ENCODE measurements around the gene TAX1BP3. TPM values are rescaled to one million over a fixed set of nuclear protein-coding genes. Genes with fewer than 3 reads are reported as not detected.

Gene TAX1BP3
- total and polyA plus RNA-seq, 2 of the 4 experiments (the other 2 are of a cell fraction) = 146 to 176 TPM

DNA sequence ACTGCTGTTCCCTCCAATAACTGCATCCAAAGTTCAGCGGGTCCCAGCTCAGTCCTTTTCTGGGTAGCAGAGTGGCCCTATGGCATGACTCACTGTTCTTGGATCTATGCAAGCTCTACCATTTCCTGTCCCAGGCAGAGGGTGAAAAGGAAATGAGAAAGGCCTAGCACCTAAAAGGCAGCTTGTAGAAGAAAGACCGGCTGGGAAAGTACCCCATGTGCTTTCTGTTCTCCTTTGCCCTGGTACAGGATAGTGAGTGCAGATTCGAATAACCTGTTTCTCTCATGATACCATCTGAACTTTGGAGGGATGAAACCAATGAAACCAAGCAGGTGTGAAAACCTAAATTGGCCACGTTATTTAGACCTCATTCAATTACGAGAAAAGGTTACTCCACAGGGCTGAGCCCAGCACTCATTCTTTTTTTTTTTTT lies 42.6 kb upstream of the TAX1BP3 start:
- no peak overlapping the region for H2AFZ ChIP-seq (replicated peaks; ENCODE audit: low read length, poor library complexity)
- H3K23ac ChIP-seq (ENCODE audit: low read depth, low read length) = no peak overlapping the region
- dilution Hi-C loops (cut with HindIII; ENCODE audit: low sequenced_read_pairs, unreplicated experiment) (no loop called here), in situ Hi-C loops (cut with MboI; ENCODE audit: low sequenced_read_pairs) (no loop called here), intact Hi-C loops (cut with micrococcal nuclease) (no loop called here)
- H4K20me1 ChIP-seq (ENCODE audit: insufficient read depth, low read length) = no peaks in the 10 kb centered on the region
- H3K9me1 ChIP-seq (ENCODE audit: insufficient read depth, low read length) = no peaks in the 10 kb centered on the region; the same call in 1 of the 2 replicates
- DNase-seq (peak; percentile 71), ATAC-seq (ENCODE audit: low read depth) (peak; percentile 67)
- H3K9ac ChIP-seq (ENCODE audit: low read depth, low read length) = no peak overlapping the region
- H2AK9ac ChIP-seq (replicated peaks; ENCODE audit: low read depth, low read length, poor library complexity) = no peak overlapping the region
- no peak overlapping the region for H2BK15ac ChIP-seq (ENCODE audit: low read depth, low read length)
- peak overlapping the region; percentile 2; the same call in 1 of the 2 replicates for H4K5ac ChIP-seq (ENCODE audit: low read depth, low read length)
- no peak overlapping the region; the same call in 1 of the 2 replicates for H2AK5ac ChIP-seq (ENCODE audit: low read depth, low read length)
- H4K8ac ChIP-seq (ENCODE audit: low read depth in 2 of 2, low read length in 2 of 2) = peak overlapping the region in 1 of 2 experiments; percentile 36; a peak in 1 of 4 replicates
- peaks cover 2% of the 10 kb centered on the region; the same call in 1 of the 2 replicates for H3K4me1 ChIP-seq (ENCODE audit: control insufficient read depth, insufficient read depth, low read length)
- H3K56ac ChIP-seq (ENCODE audit: extremely low read depth, insufficient read depth, low read length) = no peak overlapping the region
- no peak overlapping the region for H2BK20ac ChIP-seq (ENCODE audit: low read depth, low read length)
- no peak overlapping the region for H3K4ac ChIP-seq (ENCODE audit: low read depth, low read length)
- peak overlapping the region; percentile 76 for H2BK5ac ChIP-seq (ENCODE audit: low read depth, low read length, poor library complexity, severe bottlenecking)
- 57% methylated on average over 1 of the region's 5 CpGs; no CpG with 5 or more reads in 1 of the 2 experiments for WGBS, 2 experiments (ENCODE audit: extremely low coverage in 2 of 2, insufficient read length in 1 of 2)
- H2BK120ac ChIP-seq (ENCODE audit: low read depth, low read length) = no peak overlapping the region
- ChIA-PET CTCF (interaction anchor here (0.6 to 0.7 kb wide), 2 partner anchors 412 to 1347 kb away, joined by 3 to 4 read pairs; no protein-coding TSS in a partner anchor), POLR2A (ENCODE audit: unreplicated experiment) (no interaction called here)
- H3K36me3 ChIP-seq (ENCODE audit: control insufficient read depth, insufficient read depth, low read length) = peaks cover 22% of the 10 kb centered on the region
- no peak overlapping the region for H4K91ac ChIP-seq (ENCODE audit: insufficient read depth, low read depth, low read length)
- H3K4me2 ChIP-seq (ENCODE audit: low read depth, low read length) = peak overlapping the region; percentile 55; the same call in 1 of the 2 replicates
- H3K4me3 ChIP-seq (ENCODE audit: insufficient read depth, low read depth, low read length) = no peak overlapping the region
- no peak overlapping the region for H3K27ac ChIP-seq (ENCODE audit: insufficient read depth, low read length)
- TF ChIP-seq MAZ (IDR thresholded peaks at IDR 0.05; ENCODE audit: borderline replicate concordance, low read depth, low read length) = no peak
- no peaks in the 10 kb centered on the region for H3K9me3 ChIP-seq (ENCODE audit: control insufficient read depth, insufficient read depth, low read length)
- no peak overlapping the region; the same call in 1 of the 2 replicates for H3K14ac ChIP-seq (replicated peaks; ENCODE audit: low read depth, low read length)
- H3K27me3 ChIP-seq (ENCODE audit: control insufficient read depth, insufficient read depth, low read length) = no peaks in the 10 kb centered on the region
- peak overlapping the region; percentile 60; the same call in 1 of the 2 replicates for H3K18ac ChIP-seq (ENCODE audit: low read depth, low read length)
- H3K79me1 ChIP-seq (ENCODE audit: low read depth in 1 of 2, low read length in 2 of 2) = no peaks in the 10 kb centered on the region
- BruUV-seq (replicated peaks) = no TSS peak

Data from IMR-90 (cell line).